ENCODE data around the gene ANTXR2.
"Not testable (repeated sequence)": the region's sequence is repeated elsewhere in the genome, so short reads cannot be mapped to it uniquely, and the experiment has no call there.

ANTXR2 gene

GRCh38 chr4:79893456-79893855 is 179.6 kb downstream of the ANTXR2 start:
- Histone ChIP-seq H2AFZ (ENCODE audit: insufficient read depth, low read length, poor library complexity) (no peak overlapping the region), H4K12ac (ENCODE audit: low read depth, low read length) (no peak overlapping the region), H4K91ac (ENCODE audit: low read depth, low read length) (no peak overlapping the region), H3K4me1 (ENCODE audit: control insufficient read depth in 1 of 2, insufficient read depth in 2 of 2, low read length in 2 of 2) (no peaks in the 10 kb centered on the region), H3K79me1 (ENCODE audit: low read length) (no peaks in the 10 kb centered on the region), H2BK120ac (ENCODE audit: insufficient read depth, low read length, poor library complexity) (no peak overlapping the region), H3K4me3 (ENCODE audit: low read depth, low read length) (no peak overlapping the region), H2BK12ac (ENCODE audit: low read length) (no peak overlapping the region), H3K36me3 (ENCODE audit: control insufficient read depth in 1 of 2, insufficient read depth in 2 of 2, low read length in 2 of 2) (no peaks in the 10 kb centered on the region), H3K79me2 (ENCODE audit: control insufficient read depth, insufficient read depth, low read length, poor library complexity) (no peaks in the 10 kb centered on the region), H3K18ac (ENCODE audit: low read length) (no peak overlapping the region), H3K4me2 (ENCODE audit: low read length) (no peak overlapping the region), H3K27ac (ENCODE audit: low read depth, low read length) (no peak overlapping the region), H4K8ac (ENCODE audit: low read depth, low read length) (no peak overlapping the region), H3K23ac (ENCODE audit: low read length) (no peak overlapping the region), H3K4ac (ENCODE audit: low read depth, low read length) (no peak overlapping the region), H2AK5ac (ENCODE audit: low read length) (no peak overlapping the region), H3K9me3 (ENCODE audit: insufficient read depth, low read depth, low read length) (no peaks in the 10 kb centered on the region), H2BK5ac (ENCODE audit: low read depth, low read length, poor library complexity) (no peak overlapping the region), H3K14ac (ENCODE audit: low read length) (no peak overlapping the region), H3K27me3 (ENCODE audit: insufficient read depth, low read length) (no peaks in the 10 kb centered on the region), H3K9ac (ENCODE audit: low read length) (no peak overlapping the region)
- WGBS (ENCODE audit: extremely low coverage, insufficient coverage, insufficient read length): no CpG with 5 or more reads among the region's 2 CpGs
- no peak for DNase-seq

GRCh38 chr4:79889026-79889425 is 184.0 kb downstream of the ANTXR2 start:
- not testable (repeated sequence) for H3K79me1 ChIP-seq (ENCODE audit: low read length); H3K27ac ChIP-seq (ENCODE audit: low read depth, low read length); H3K4ac ChIP-seq (ENCODE audit: low read depth, low read length); H4K8ac ChIP-seq (ENCODE audit: low read depth, low read length); H3K23ac ChIP-seq (ENCODE audit: low read length); H4K91ac ChIP-seq (ENCODE audit: low read depth, low read length); H3K79me2 ChIP-seq (ENCODE audit: control insufficient read depth, insufficient read depth, low read length, poor library complexity); H2BK5ac ChIP-seq (ENCODE audit: low read depth, low read length, poor library complexity); H2BK12ac ChIP-seq (ENCODE audit: low read length); H4K12ac ChIP-seq (ENCODE audit: low read depth, low read length); H2AFZ ChIP-seq (ENCODE audit: insufficient read depth, low read length, poor library complexity); DNase-seq; H3K4me3 ChIP-seq (ENCODE audit: low read depth, low read length); H3K9me3 ChIP-seq (ENCODE audit: insufficient read depth, low read depth, low read length); H3K9ac ChIP-seq (ENCODE audit: low read length); H3K27me3 ChIP-seq (ENCODE audit: insufficient read depth, low read length); H3K14ac ChIP-seq (ENCODE audit: low read length); H3K36me3 ChIP-seq (ENCODE audit: control insufficient read depth in 1 of 2, insufficient read depth in 2 of 2, low read length in 2 of 2); H3K18ac ChIP-seq (ENCODE audit: low read length); H2BK120ac ChIP-seq (ENCODE audit: insufficient read depth, low read length, poor library complexity); H3K4me2 ChIP-seq (ENCODE audit: low read length); H3K4me1 ChIP-seq (ENCODE audit: control insufficient read depth in 1 of 2, insufficient read depth in 2 of 2, low read length in 2 of 2); H2AK5ac ChIP-seq (ENCODE audit: low read length)
- no CpG with 5 or more reads among the region's 1 CpG for WGBS (ENCODE audit: extremely low coverage, insufficient coverage, insufficient read length)

- no CpG with 5 or more reads among the region's 1 CpG for WGBS (ENCODE audit: extremely low coverage, insufficient coverage, insufficient read length)
- Histone ChIP-seq H3K4me1 (ENCODE audit: control insufficient read depth in 1 of 2, insufficient read depth in 2 of 2, low read length in 2 of 2) (no peaks in the 10 kb centered on the region), H3K9me3 (ENCODE audit: insufficient read depth, low read depth, low read length) (no peaks in the 10 kb centered on the region), H2BK120ac (ENCODE audit: insufficient read depth, low read length, poor library complexity) (no peak overlapping the region), H3K79me1 (ENCODE audit: low read length) (no peaks in the 10 kb centered on the region), H3K23ac (ENCODE audit: low read length) (no peak overlapping the region), H4K8ac (ENCODE audit: low read depth, low read length) (no peak overlapping the region), H3K27me3 (ENCODE audit: insufficient read depth, low read length) (no peaks in the 10 kb centered on the region), H4K91ac (ENCODE audit: low read depth, low read length) (no peak overlapping the region), H2BK12ac (ENCODE audit: low read length) (no peak overlapping the region), H3K79me2 (ENCODE audit: control insufficient read depth, insufficient read depth, low read length, poor library complexity) (no peaks in the 10 kb centered on the region), H3K4me3 (ENCODE audit: low read depth, low read length) (no peak overlapping the region), H3K18ac (ENCODE audit: low read length) (no peak overlapping the region), H3K36me3 (ENCODE audit: control insufficient read depth in 1 of 2, insufficient read depth in 2 of 2, low read length in 2 of 2) (no peaks in the 10 kb centered on the region), H2AFZ (ENCODE audit: insufficient read depth, low read length, poor library complexity) (no peak overlapping the region), H2BK5ac (ENCODE audit: low read depth, low read length, poor library complexity) (no peak overlapping the region), H3K9ac (ENCODE audit: low read length) (no peak overlapping the region), H3K14ac (ENCODE audit: low read length) (no peak overlapping the region), H3K4ac (ENCODE audit: low read depth, low read length) (no peak overlapping the region), H3K4me2 (ENCODE audit: low read length) (no peak overlapping the region), H3K27ac (ENCODE audit: low read depth, low read length) (no peak overlapping the region), H2AK5ac (ENCODE audit: low read length) (no peak overlapping the region), H4K12ac (ENCODE audit: low read depth, low read length) (no peak overlapping the region)
- no peak for DNase-seq
These were observed 186.5 kb downstream of the ANTXR2 start for GRCh38 chr4:79886557-79886956.

GRCh38 chr4:79886021-79886420 is 187.0 kb downstream of the ANTXR2 start:
- Histone ChIP-seq H3K36me3 (ENCODE audit: control insufficient read depth in 1 of 2, insufficient read depth in 2 of 2, low read length in 2 of 2) (no peaks in the 10 kb centered on the region), H4K91ac (ENCODE audit: low read depth, low read length) (no peak overlapping the region)

More at GRCh38 chr4:79886021-79886420, 187.0 kb downstream of the ANTXR2 start:
- Histone ChIP-seq H4K8ac (ENCODE audit: low read depth, low read length) (no peak overlapping the region), H3K27me3 (ENCODE audit: insufficient read depth, low read length) (no peaks in the 10 kb centered on the region), H3K14ac (ENCODE audit: low read length) (no peak overlapping the region), H2BK12ac (ENCODE audit: low read length) (no peak overlapping the region), H3K9ac (ENCODE audit: low read length) (no peak overlapping the region), H3K4ac (ENCODE audit: low read depth, low read length) (no peak overlapping the region), H2BK5ac (ENCODE audit: low read depth, low read length, poor library complexity) (no peak overlapping the region), H3K9me3 (ENCODE audit: insufficient read depth, low read depth, low read length) (no peaks in the 10 kb centered on the region), H2AK5ac (ENCODE audit: low read length) (no peak overlapping the region), H3K18ac (ENCODE audit: low read length) (no peak overlapping the region), H3K4me2 (ENCODE audit: low read length) (no peak overlapping the region), H4K12ac (ENCODE audit: low read depth, low read length) (no peak overlapping the region), H3K4me3 (ENCODE audit: low read depth, low read length) (no peak overlapping the region), H3K79me1 (ENCODE audit: low read length) (no peaks in the 10 kb centered on the region), H2BK120ac (ENCODE audit: insufficient read depth, low read length, poor library complexity) (no peak overlapping the region), H2AFZ (ENCODE audit: insufficient read depth, low read length, poor library complexity) (no peak overlapping the region), H3K23ac (ENCODE audit: low read length) (no peak overlapping the region), H3K27ac (ENCODE audit: low read depth, low read length) (no peak overlapping the region), H3K79me2 (ENCODE audit: control insufficient read depth, insufficient read depth, low read length, poor library complexity) (no peaks in the 10 kb centered on the region), H3K4me1 (ENCODE audit: control insufficient read depth in 1 of 2, insufficient read depth in 2 of 2, low read length in 2 of 2) (no peaks in the 10 kb centered on the region)
- no peak for DNase-seq
- no CpG with 5 or more reads among the region's 5 CpGs for WGBS (ENCODE audit: extremely low coverage, insufficient coverage, insufficient read length)
